Measurements from ENCODE around the gene IREB2.

Gene IREB2

DNA sequence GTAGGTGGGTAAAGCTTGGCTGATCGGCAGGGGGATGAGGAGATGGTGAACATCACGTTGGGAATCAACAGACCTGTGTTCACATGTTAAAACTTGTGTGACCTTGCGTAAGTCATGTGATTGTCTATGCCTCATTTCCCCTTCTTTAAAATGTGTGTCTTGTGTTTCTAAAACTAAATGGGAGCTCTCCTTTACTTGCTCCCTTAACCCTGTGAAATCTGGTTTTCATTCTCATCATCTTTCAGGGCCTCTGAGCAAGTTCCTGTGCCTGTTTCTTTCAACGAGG, 29.7 kb upstream of the IREB2 start:
- ATAC-seq: no peak

DNA sequence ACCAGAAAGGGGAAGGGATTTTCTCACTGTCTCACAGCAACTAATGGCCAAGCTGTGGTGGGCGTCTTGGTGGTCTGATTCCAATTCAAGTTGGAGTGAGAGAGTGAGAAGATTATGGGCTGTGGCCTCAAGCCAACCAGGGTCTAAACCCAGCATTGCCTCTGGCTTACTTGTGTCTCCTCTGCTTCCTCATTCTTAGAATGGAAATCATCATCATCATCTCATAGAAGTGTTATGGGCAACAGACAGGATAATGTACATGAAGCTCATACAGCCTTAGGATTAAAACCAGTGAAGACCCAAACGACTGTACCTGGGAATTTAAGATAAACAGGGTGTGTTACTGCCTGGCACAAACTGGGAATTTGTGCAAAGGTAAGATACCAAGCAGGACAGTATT, 29.1 kb upstream of the IREB2 start:
- ATAC-seq: no peak
- TF ChIP-seq PATZ1 (CRISPR knock-in tag; IDR thresholded peaks at IDR 0.05; ENCODE audit: borderline replicate concordance) (no peak), RARB (CRISPR knock-in tag; IDR thresholded peaks at IDR 0.05) (no peak), ZFP30 (CRISPR knock-in tag; IDR thresholded peaks at IDR 0.05) (no peak), ZNF8 (CRISPR knock-in tag; IDR thresholded peaks at IDR 0.05) (no peak), PPARA (CRISPR knock-in tag; IDR thresholded peaks at IDR 0.05; ENCODE audit: borderline replicate concordance) (no peak), GLIS3 (CRISPR knock-in tag; IDR thresholded peaks at IDR 0.05) (no peak), ZNF565 (CRISPR knock-in tag; conservative IDR thresholded peaks at IDR 0.05; ENCODE audit: low read depth) (no peak), ESRRG (CRISPR knock-in tag; IDR thresholded peaks at IDR 0.05) (no peak), OSR1 (CRISPR knock-in tag; IDR thresholded peaks at IDR 0.05) (no peak), BACH2 (CRISPR knock-in tag; IDR thresholded peaks at IDR 0.05; ENCODE audit: borderline replicate concordance) (no peak), ZFP3 (CRISPR knock-in tag; IDR thresholded peaks at IDR 0.05) (no peak), ISL1 (CRISPR knock-in tag; IDR thresholded peaks at IDR 0.05) (no peak), CSRNP3 (CRISPR knock-in tag; IDR thresholded peaks at IDR 0.05) (no peak), SNAI2 (CRISPR knock-in tag; IDR thresholded peaks at IDR 0.05) (no peak), TOX (CRISPR knock-in tag; IDR thresholded peaks at IDR 0.05; ENCODE audit: borderline replicate concordance) (no peak), ZNF70 (CRISPR knock-in tag; IDR thresholded peaks at IDR 0.05) (no peak), ZC3H10 (CRISPR knock-in tag; IDR thresholded peaks at IDR 0.05) (no peak), ARNTL (CRISPR knock-in tag; IDR thresholded peaks at IDR 0.05; ENCODE audit: borderline replicate concordance, low read depth) (no peak)
- TF ChIP-seq, protein P1, sequence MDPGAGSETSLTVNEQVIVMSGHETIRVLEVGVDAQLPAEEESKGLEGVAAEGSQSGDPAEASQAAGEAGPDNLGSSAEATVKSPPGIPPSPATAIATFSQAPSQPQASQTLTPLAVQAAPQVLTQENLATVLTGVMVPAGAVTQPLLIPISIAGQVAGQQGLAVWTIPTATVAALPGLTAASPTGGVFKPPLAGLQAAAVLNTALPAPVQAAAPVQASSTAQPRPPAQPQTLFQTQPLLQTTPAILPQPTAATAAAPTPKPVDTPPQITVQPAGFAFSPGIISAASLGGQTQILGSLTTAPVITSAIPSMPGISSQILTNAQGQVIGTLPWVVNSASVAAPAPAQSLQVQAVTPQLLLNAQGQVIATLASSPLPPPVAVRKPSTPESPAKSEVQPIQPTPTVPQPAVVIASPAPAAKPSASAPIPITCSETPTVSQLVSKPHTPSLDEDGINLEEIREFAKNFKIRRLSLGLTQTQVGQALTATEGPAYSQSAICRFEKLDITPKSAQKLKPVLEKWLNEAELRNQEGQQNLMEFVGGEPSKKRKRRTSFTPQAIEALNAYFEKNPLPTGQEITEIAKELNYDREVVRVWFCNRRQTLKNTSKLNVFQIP (CRISPR knock-in tag; IDR thresholded peaks at IDR 0.05; ENCODE audit: borderline replicate concordance, low read depth): no peak

More for the DNA sequence above, 29.7 kb upstream of the IREB2 start:
- no peak for TF ChIP-seq ISL1 (CRISPR knock-in tag; IDR thresholded peaks at IDR 0.05)
- no peak for TF ChIP-seq ARNTL (CRISPR knock-in tag; IDR thresholded peaks at IDR 0.05; ENCODE audit: borderline replicate concordance, low read depth)
- no peak for TF ChIP-seq GLIS3 (CRISPR knock-in tag; IDR thresholded peaks at IDR 0.05)
- TF ChIP-seq PATZ1 (CRISPR knock-in tag; IDR thresholded peaks at IDR 0.05; ENCODE audit: borderline replicate concordance): no peak
- no peak for TF ChIP-seq PPARA (CRISPR knock-in tag; IDR thresholded peaks at IDR 0.05; ENCODE audit: borderline replicate concordance)
- no peak for TF ChIP-seq ZNF565 (CRISPR knock-in tag; conservative IDR thresholded peaks at IDR 0.05; ENCODE audit: low read depth)
- no peak for TF ChIP-seq TOX (CRISPR knock-in tag; IDR thresholded peaks at IDR 0.05; ENCODE audit: borderline replicate concordance)
- no peak for TF ChIP-seq BACH2 (CRISPR knock-in tag; IDR thresholded peaks at IDR 0.05; ENCODE audit: borderline replicate concordance)
- TF ChIP-seq, protein P2, sequence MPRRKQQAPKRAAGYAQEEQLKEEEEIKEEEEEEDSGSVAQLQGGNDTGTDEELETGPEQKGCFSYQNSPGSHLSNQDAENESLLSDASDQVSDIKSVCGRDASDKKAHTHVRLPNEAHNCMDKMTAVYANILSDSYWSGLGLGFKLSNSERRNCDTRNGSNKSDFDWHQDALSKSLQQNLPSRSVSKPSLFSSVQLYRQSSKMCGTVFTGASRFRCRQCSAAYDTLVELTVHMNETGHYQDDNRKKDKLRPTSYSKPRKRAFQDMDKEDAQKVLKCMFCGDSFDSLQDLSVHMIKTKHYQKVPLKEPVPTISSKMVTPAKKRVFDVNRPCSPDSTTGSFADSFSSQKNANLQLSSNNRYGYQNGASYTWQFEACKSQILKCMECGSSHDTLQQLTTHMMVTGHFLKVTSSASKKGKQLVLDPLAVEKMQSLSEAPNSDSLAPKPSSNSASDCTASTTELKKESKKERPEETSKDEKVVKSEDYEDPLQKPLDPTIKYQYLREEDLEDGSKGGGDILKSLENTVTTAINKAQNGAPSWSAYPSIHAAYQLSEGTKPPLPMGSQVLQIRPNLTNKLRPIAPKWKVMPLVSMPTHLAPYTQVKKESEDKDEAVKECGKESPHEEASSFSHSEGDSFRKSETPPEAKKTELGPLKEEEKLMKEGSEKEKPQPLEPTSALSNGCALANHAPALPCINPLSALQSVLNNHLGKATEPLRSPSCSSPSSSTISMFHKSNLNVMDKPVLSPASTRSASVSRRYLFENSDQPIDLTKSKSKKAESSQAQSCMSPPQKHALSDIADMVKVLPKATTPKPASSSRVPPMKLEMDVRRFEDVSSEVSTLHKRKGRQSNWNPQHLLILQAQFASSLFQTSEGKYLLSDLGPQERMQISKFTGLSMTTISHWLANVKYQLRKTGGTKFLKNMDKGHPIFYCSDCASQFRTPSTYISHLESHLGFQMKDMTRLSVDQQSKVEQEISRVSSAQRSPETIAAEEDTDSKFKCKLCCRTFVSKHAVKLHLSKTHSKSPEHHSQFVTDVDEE (CRISPR knock-in tag; IDR thresholded peaks at IDR 0.05): no peak
- TF ChIP-seq SNAI2 (CRISPR knock-in tag; IDR thresholded peaks at IDR 0.05): no peak
- TF ChIP-seq CSDC2 (CRISPR knock-in tag; IDR thresholded peaks at IDR 0.05): no peak
- TF ChIP-seq, protein P1 (CRISPR knock-in tag; IDR thresholded peaks at IDR 0.05; ENCODE audit: borderline replicate concordance, low read depth): no peak
- TF ChIP-seq ESRRG (CRISPR knock-in tag; IDR thresholded peaks at IDR 0.05): no peak
- no peak for TF ChIP-seq ZFP30 (CRISPR knock-in tag; IDR thresholded peaks at IDR 0.05)
- no peak for TF ChIP-seq ZC3H10 (CRISPR knock-in tag; IDR thresholded peaks at IDR 0.05)
- no peak for TF ChIP-seq RARB (CRISPR knock-in tag; IDR thresholded peaks at IDR 0.05)
- TF ChIP-seq ZNF8 (CRISPR knock-in tag; IDR thresholded peaks at IDR 0.05): no peak
- no peak for TF ChIP-seq TCF4 (CRISPR knock-in tag; IDR thresholded peaks at IDR 0.05; ENCODE audit: borderline replicate concordance)
